HepG2 (cell line): ENCODE measurements around the gene MYO10.

ENCODE experiments used
- EZH2 ChIP-seq: conservative IDR thresholded peaks from 2 replicates; pipeline ENCODE4 v1.6.1; 2012; ENCODE audit warnings: mild to moderate bottlenecking, low read depth, low read length, moderate library complexity
- PHF8 ChIP-seq: sonication (generic); formaldehyde crosslinking; IDR thresholded peaks from 2 replicates; pipeline ENCODE4 v1.5.0; 2020; ENCODE audit warnings: missing genetic modification reagents
- TARDBP ChIP-seq: sonication (generic); formaldehyde crosslinking; IDR thresholded peaks from 2 replicates; pipeline ENCODE4 v1.8.0; 2022; ENCODE audit warnings: mild to moderate bottlenecking, missing genetic modification reagents

GRCh38 chr5:16934677-16935153 is 1.4 kb downstream of the MYO10 start:
- no peak for TF ChIP-seq PHF8 (CRISPR knock-in tag)
- TF ChIP-seq EZH2, result no peak
- TF ChIP-seq TARDBP, result no peak
